Activated T-cell treated with anti-CD3 and anti-CD28 coated beads for 1 hour (primary cell): ENCODE data around the gene MGMT.

Experiments
- DNase-seq: peaks from one replicate; pipeline ENCODE4 v3.0.0-alpha.2; 2020; ENCODE audit warnings: low read depth

Gene MGMT

DNA sequence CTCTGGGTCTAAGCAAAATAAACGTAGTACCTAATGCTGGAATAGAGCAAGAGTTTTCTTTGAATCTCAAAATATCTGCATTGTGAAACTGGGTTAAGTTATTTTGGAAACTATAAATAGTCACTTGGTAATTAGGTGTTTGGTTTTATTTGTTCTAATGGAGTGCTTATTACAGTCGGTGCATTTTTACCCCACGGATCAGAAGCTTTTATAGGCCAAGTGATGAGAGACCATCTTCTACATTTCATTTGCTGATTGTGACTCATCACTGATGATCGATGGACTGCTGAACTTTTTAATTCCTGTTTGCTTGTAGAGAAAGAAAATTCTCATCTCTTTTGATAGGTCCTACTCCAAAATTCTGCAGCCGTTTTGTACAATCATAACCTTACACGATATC is 28.2 kb downstream of the MGMT start:
- DNase-seq, result no peak

DNA sequence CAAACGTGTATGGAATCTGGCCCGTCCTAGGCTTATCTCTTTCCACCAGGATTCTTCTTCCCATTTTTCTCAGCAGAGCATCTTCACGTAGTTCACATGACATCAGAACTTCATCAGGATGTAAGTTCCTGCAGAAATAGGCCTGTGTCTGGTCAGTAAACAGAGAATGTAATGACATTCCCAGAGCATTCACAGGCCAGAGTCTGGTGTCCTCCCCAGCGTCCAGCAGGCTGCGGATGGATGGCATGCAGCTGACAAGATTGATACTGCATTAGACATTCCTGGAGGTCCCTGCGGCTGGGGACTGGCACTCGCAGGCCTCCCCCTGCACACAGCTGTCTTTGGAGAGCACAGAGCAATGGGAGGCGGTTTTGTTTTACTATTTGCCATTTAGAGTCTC is 28.7 kb downstream of the MGMT start:
- no peak for DNase-seq

DNA sequence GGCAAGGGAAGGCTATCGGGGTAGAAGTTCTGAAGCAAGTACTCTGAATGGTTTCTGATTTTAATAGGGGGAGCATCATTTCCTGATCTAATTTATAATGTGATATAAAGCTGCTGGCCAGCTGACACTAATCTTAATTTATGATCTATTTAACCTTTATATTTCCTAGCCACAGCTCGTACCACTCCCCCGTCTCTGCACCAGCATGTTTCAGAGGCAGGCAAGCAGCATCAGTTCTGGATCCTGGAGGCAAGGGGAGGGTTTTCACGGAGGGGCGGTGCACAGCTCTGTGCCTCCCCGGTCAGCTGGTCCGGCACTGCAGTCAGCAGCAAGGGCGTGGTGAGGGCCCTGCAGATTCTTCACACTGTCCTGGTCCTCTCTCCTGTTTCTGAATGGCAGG is 30.0 kb downstream of the MGMT start:
- DNase-seq, result no peak

DNA sequence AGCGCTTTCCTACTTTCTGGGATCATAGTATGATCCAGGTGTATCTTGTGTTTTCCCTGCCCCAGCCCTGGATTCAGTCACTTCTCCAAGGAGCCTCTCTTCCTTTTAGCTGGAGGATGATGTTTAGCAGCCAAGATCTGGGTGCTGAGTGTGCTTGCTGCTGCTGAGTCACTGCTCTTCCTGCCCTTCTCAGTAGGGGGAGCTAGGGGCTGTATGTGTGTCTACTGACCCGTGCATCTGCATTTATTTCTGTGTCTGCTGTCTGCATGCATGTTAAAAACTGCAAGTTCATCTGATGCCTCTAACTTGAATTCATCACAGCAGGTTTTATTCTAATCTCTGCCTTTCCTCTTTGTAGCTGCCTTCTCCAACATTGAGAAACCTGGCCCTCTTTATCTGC is 31.6 kb downstream of the MGMT start:
- DNase-seq, result no peak

DNA sequence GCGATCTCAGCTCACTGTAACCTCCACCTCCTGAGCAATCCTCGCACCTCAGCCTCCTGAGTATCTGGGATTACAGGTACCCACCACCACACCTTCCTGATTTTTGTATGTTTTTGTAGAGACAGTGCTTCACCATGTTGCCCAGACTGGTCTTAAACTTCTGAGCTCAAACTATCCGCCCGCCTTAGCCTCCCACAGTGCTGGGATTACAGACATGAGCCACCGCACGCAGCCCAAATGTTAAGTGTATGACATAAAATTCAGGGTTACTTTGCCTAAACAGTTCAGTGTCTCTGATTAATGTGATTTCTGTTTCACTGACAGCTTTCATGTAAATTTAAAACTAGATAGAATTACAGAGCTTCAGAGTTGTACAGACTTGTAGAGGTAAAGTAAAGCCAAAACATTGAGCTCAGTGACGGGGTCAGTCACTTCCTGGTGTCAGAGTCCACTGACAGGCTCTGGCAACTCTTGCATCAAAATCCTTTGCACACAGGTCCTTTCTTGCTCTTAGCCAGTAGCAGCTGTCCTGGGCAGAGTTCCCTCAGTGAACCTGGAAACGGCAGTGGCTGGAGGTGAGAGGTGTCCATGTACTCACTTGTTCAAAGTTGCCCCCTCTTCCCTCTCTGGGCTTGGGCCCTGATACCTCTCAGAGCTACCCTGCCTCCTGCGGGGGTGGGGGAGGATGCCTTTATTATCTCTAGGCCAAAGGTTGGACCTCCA is 33.7 kb downstream of the MGMT start:
- DNase-seq, result no peak

DNA sequence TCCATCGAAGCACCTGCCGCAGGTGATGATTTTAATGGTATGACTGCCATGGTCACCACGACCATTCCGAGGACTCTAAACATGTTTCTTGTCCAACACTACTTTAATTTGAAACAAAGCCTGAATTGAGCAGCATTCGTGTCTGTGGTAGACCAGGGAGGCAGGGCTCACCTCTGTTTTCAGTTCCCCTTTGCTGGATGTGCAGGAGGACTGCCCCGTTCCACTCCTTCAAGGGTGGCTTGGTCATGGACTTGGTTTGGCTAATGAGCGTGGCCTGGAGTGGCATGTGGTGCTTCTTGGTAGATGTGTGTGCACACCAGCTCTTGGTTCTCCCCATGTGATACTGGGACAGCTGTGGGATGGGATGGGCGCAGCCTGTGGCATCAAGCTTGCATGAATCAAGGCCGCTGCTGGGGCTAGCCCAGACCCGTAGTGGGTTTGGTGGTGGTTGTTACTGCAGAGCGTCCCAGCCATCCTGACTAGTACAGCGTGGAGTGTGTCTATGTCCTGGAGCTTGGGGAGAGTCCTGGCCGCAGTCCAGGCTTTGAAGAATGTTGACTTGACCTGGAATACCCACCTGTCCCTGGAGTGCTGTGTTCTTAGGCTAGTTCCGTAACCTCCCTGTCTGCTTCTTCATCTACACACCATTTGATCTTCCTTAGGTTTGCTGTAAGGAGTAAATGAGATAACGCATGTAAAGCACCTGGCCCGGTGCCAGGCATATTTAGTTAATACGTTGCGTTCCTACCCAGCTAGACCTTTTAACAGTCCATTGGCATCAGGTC is 34.8 kb downstream of the MGMT start:
- no peak for DNase-seq

DNA sequence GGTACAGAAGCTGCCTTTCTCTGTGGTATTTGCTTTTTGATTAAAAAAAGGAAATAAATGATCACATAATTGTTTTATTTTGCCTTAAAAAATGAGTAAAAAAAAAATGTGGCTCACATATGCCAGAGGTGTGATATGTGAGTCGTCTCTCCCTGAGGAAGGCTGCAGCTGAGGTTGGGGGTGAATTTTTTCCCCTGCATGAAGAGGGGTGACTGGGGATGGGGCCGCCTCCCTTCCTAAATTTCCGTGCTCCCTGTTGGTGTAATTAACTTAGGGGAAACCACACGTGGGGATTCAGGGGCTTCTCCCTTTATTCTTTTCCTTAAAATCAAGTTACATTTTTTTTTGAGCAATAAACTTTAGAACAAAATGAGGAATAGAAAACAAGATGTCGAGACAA is 35.4 kb downstream of the MGMT start:
- DNase-seq, result no peak

DNA sequence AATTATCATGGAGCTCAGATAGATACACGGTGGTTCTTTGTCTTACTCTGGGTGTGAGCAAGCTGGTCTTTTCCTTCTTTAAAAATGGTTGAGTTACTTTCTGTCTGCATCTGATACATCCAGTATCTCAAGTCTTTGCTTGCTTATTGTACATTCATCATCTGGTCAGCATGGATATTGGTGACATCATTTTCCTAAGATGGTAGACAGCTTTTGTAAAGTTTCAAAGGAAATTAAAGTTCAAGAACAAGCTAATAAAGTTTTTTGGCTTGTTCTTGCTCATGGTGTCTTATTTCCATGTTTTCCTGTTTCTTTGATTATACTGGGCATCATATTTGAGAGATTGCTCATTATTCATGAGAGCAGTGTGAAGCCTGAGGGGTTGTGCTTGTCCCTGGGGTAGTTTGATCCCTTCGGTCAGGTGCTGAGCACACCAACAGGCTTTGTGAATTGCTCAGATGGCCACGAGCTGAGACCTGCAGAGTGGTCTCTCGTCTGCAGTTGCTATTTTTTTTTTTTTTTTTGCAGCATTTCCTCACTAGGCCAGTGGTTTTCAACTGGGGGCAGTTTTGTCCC is 38.5 kb downstream of the MGMT start:
- DNase-seq, result no peak

DNA sequence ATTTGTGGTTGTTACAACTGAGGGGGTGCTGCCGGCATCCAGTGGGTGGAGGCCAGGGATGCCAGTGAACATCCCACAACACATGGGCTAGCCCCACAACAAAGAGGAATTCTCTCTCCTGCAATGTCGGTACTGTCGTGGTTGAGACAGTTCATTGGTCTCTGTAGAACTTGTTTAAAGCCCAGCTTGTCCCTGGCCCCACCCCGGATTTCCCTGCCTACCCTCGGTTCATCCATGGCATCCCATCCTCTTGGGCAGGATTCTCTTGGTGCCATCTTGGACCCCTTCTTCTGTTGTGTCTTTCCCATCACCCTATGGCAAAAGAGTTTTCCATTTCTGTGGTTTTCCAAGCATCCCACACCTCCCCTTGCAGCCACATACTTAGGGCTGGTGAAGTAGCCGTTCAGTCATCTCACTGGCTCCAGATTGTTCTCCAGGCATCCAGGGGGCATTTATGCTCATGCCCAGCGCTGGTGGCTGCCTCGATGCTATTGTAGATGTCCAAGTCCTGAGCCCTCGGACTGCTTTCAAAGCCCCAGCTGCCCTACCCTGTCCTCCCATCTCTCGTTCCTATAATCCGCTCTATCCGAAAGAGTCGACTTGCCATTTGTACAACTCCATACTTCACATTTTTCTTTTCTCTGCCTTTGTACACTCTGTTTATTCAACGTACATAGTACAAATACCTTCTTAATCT is 39.2 kb downstream of the MGMT start:
- no peak for DNase-seq

DNA sequence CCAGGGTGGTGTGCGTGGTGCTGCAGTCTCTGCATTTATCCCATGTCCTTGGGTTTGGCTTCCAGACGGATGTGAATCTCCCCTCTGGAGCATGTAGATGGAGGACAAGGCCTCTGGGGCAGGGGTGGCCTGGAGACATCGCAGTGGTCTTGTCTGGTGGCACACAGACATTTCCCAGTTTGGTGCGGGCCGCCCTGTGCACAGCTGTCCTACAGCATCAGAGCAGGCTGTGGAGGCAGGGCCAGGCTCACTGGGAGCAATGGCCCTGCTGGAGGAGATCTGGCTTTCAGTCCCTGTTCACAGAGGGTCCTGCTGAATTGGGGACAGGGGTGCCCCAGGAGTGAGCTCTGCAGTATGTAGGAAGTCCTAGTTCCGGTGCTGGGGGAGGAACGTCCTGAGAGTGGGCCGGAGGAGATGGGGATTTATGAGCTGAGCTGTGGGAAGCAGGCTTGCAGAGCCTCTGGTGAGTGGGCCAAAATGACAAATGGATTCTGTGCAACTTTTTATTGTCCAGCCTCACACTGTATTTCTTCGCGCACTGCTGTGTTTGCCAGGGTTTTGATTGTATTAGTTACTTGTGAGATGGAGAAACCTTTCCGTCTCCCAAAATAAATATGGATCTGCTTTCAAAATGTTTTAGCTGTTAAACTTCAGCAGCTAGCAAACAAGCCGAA is 40.3 kb downstream of the MGMT start:
- DNase-seq, result no peak

DNA sequence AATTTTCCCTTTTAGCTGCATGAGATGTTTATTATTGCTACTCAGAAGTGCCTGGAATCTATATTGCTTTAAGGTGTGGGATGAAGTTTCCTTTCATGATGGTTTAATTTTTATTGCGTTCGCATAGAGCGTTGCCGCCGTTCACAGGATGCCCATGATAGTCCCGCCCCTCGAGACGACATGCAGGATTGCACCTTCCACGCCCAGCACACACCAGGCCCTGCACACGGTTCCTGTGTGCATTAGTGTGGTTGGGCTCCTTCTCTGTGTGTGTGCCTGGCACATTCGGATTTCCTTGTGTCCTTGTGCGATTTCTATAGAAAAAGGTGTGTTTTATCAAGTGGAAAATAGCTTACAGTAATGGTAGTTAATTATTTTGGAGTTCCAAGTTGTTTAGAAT is 42.1 kb downstream of the MGMT start:
- no peak for DNase-seq

DNA sequence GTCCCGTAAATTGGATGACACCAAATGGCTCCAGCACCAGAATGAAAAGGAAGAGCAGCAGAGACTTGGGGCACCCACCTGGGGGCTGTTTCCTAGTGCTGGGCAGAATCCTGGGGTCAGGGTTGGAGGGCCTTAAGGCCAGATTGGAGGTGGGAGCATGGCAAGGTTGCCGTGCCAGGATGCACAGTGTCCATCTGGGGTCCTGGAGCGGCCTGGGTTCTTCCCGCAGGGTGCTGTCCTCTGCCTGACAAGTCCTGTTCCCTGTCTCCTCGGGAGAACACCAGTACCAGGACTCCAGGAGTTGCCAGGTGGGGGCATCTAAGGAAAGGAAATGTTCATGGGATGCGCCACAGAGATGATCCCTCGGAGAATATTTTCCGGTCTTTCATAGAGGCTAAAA is 42.8 kb downstream of the MGMT start:
- DNase-seq, result no peak

DNA sequence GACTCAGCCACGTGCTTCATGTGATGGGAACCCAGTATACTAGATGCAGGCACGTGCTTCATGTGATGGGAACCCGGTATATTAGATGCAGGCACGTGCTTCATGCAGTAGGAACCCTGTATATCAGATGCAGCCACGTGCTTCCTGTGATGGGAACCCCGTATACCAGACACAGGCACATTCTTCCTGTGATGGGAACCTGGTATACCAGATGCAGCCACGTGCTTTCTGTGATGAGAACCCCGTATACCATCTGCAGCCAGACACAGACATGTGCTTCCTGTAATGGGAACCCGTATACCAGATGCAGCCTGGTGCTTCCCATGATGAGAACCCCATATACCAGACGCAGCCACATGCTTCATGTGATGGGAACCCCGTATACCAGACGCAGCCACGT is 44.0 kb downstream of the MGMT start:
- no peak for DNase-seq

DNA sequence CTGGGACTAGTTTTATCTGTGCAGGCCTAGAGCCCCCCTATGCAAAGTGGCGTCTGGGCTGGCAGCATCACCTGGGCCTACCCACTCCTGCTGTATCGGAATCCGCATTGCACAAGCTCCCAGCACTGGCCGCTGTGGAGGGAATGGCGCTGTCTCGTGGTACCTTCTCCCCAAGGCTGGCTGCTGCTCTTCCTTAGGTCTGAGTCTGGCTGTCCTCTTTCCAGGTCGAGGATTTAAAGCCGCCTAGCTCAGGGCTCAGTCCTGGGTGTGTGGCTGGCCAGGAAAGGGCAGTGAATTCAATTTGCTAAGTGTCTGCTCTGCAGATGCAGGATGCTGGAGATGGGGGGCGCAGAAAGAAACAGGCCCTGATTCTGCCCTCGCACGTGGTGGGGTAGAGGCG is 44.7 kb downstream of the MGMT start:
- DNase-seq, result no peak

DNA sequence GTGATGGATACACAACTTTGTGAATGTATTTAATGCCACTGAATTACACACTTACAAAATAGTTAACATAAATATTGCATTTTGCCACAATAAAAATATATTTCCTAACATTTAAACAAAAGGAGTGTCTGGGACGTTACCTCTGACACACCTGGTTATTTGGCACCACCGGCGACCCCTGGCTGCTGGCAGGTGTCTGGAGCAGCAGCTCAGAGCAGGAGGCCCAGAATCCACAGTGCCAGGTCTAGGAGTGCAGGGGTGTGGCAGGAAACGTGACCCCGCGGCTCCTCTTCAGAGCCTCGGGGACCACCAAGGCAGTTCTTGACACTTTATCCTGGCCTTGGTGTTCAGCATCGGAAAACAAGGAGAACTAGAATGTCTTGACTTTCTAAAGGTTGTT is 46.3 kb downstream of the MGMT start:
- DNase-seq, result no peak

DNA sequence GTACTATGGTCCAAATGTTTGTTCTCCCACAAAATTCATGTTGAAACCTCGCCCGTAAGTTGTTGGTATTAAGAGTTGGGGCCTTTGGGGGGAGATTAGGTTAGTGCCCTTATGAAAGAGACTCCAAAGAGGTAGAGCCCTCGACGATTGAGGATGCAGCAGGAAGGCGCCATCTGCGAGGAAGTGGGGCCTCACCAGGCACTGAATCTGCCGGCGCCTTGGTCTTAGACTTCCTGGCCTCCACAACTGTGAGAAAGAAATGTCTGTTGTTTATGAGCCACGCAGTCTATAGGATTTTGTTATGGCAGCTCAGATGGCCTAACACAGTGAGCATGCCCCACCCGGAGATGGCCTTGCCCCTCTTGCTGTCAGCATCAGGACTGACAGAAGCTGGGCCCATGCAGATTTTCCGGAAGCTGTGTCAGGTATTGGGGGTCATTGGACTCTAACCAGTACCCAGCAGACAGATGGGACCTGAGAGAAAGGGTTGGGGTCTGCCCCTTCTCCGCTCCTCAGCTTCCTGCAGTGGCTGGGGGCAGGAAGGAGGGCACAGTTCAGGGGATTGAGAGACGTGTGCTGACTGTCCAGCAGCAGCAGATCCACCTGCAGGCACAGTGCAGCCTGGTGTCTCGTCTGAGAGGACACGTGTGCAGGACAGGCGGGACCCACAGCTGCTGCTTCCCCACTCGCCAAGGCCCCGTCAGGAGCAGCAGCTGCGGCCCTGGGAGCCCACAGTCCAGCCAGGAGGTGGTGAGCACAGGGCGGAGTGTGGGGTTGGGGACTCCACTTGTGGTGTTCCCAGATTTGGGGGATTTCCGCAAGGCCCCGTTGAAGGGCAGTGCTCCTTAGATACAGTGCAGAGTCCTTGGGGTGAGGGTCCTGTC is 47.8 kb downstream of the MGMT start:
- no peak for DNase-seq

DNA sequence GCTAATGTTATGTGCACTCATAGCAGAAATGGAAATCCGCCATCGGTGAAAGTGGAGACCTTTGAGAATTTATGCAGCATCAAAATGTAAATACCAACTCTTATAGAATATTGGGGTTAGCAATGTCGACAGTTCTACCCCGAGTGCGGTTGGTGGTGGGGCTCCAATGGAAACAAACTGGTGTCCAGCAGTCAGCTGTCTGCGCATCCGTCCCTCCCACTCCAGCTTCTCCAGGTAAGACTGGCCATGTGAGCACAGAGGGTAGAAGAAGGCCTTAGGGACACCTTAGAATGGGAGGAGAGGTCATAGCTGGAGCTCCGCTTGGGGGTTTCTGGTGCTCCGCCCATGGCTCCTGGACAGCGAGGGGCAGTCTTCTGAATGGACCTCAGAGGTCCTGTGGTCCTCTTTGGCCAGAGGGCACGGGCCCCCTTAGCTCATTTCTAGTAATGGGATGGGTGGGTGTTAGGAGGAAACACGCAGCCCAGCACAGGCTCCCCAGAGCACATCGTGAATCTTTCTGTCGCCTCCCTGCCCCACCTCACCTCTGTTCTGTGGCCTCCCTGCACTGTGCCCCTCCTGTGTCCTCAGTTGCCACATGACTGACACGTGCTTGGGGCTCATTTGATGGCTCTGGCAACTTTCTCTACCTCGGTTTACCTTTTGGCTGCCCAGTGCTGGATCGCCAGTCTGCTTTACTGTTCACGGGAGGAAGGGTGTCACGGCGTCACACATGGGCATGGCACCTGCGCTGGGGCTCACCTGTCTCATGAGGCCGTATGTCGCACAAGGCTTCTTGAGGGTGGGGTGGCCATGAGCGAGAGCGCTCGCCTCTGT is 50.0 kb downstream of the MGMT start:
- DNase-seq, result no peak

DNA sequence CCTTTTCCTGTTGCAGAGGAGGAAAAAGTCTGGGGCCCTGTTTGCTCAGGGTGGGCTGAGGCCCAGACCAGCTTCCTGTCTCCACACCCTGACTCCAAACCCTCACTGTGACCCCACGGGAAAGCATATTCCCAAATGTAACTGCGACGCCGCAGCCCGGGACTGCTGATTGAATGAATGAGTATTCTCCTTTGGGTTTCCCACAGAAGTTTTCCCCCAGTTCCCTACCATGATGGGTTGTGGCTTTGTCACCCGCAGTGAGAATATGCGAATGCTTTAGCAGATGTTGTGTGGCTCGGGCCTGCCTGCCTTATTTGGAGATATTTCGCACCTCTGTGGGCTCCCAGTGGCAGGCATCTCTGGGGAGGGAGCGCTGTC is 50.6 kb downstream of the MGMT start:
- DNase-seq, result no peak

DNA sequence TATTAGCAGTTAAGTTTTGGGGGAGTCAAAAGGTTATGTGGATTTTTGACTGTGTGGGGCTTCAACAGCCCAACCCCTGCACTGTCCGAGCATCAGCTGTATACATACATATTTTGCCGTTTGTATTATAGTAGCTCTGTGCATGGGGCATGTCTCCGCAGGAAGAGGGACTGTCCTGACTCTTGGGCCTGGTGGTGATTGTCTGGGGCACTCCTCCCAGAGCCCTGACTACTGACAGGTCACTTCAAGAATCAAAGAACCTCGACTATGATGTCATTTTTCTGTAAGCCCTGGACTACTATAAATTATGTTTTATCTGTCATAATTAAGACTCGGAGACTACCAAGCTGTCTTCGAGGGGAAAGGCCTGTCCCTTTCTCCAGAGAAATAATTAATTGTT is 51.8 kb downstream of the MGMT start:
- no peak for DNase-seq

DNA sequence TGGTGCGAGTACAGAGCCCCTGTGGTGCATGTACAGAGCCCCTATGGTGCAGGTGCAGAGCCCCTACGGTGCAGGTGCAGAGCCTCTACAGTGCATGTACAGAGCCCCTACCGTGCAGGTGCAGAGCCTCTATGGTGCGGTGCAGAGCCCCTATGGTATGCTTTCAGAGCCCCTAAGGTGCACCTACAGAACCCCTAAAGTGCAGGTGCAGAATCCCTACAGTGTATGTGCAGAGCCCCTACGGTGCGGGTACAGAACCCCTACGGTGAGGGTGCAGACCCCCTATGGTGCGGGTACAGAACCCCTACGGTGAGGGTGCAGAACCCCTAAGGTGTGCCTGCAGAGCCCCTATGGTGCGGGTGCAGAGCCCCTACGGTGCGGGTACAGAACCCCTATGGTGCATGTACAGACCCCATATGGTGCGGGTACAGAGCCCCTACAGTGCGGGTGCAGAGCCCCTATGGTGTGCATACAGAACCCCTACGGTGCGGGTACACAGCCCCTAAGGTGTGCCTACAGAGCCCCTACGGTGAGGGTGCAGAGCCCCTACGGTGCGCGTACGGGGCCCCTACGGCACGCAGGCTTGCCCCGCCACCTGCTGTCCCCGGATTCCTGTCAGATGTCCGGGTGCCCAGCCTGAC is 53.5 kb downstream of the MGMT start:
- DNase-seq, result no peak
